ENCODE measurements around the gene PDCD6IP.
A peak's percentile ranks its signal among the peaks of the same experiment; 100 is the strongest.

The PDCD6IP gene

GRCh38 chr3:33860373-33861050 lies 62.1 kb downstream of the PDCD6IP start:
- DNase-seq (ENCODE audit: insufficient read length): no peak
- TF ChIP-seq TAF1 (IDR thresholded peaks at IDR 0.05; ENCODE audit: borderline replicate concordance, low read depth, low read length) (no peak), POLR2A (IDR thresholded peaks at IDR 0.05; ENCODE audit: low read depth, low read length) (no peak), POLR2AphosphoS5 (IDR thresholded peaks at IDR 0.05; ENCODE audit: low read depth, low read length) (no peak)
- no peak for FAIRE-seq

- TF ChIP-seq TAF1 (IDR thresholded peaks at IDR 0.05; ENCODE audit: borderline replicate concordance, low read depth, low read length) (no peak), POLR2AphosphoS5 (IDR thresholded peaks at IDR 0.05; ENCODE audit: low read depth, low read length) (no peak), POLR2A (IDR thresholded peaks at IDR 0.05; ENCODE audit: low read depth, low read length) (no peak)
- DNase-seq (ENCODE audit: insufficient read length) (no peak), FAIRE-seq (peak; percentile 62)
Measured at GRCh38 chr3:33865133-33865532, 66.7 kb downstream of the PDCD6IP start.

- no peak for DNase-seq (ENCODE audit: insufficient read length)
- FAIRE-seq: no peak
- no peak for TF ChIP-seq TAF1 (IDR thresholded peaks at IDR 0.05; ENCODE audit: borderline replicate concordance, low read depth, low read length)
- no peak for TF ChIP-seq POLR2A (IDR thresholded peaks at IDR 0.05; ENCODE audit: low read depth, low read length)
Measured at GRCh38 chr3:33868309-33868708, 69.9 kb downstream of the PDCD6IP start.

- no peak for DNase-seq (ENCODE audit: insufficient read length)
- no peak for TF ChIP-seq POLR2AphosphoS5 (IDR thresholded peaks at IDR 0.05; ENCODE audit: low read depth, low read length)
- no peak for TF ChIP-seq POLR2A (IDR thresholded peaks at IDR 0.05; ENCODE audit: low read depth, low read length)
- TF ChIP-seq TAF1 (IDR thresholded peaks at IDR 0.05; ENCODE audit: borderline replicate concordance, low read depth, low read length): no peak
- no peak for FAIRE-seq
Measured at GRCh38 chr3:33869977-33870376, 71.5 kb downstream of the PDCD6IP start.

- DNase-seq (ENCODE audit: insufficient read length): no peak
- TF ChIP-seq POLR2A (IDR thresholded peaks at IDR 0.05; ENCODE audit: low read depth, low read length): no peak
- no peak for TF ChIP-seq POLR2AphosphoS5 (IDR thresholded peaks at IDR 0.05; ENCODE audit: low read depth, low read length)
- no peak for TF ChIP-seq TAF1 (IDR thresholded peaks at IDR 0.05; ENCODE audit: borderline replicate concordance, low read depth, low read length)
- FAIRE-seq: no peak
Measured at GRCh38 chr3:33874815-33875214, 76.4 kb downstream of the PDCD6IP start.

- no peak for TF ChIP-seq TAF1 (IDR thresholded peaks at IDR 0.05; ENCODE audit: borderline replicate concordance, low read depth, low read length)
- TF ChIP-seq POLR2AphosphoS5 (IDR thresholded peaks at IDR 0.05; ENCODE audit: low read depth, low read length): no peak
- TF ChIP-seq POLR2A (IDR thresholded peaks at IDR 0.05; ENCODE audit: low read depth, low read length): no peak
- DNase-seq (ENCODE audit: insufficient read length) (no peak), FAIRE-seq (no peak)
Measured at GRCh38 chr3:33875680-33876079, 77.2 kb downstream of the PDCD6IP start.

DNA sequence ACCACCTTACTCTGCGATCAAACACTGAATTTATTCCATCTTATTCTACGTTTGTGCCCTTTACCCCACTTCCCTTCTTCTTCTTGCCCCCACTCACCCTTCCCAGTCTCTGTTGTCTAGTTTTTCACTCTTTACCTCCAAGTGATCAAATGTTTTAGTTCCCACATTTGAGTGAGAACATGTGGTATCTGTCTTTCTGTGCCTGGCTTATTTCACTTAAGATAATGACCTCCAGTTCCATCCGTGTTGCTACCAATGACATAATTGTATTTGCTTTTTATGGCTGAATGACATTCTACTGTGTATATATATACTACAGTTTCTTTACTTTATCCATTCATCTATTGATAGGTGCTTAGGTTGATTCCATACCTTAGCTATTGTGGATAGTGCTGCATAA lies 78.8 kb downstream of the PDCD6IP start:
- DNase-seq (ENCODE audit: insufficient read length): no peak
- TF ChIP-seq POLR2A (IDR thresholded peaks at IDR 0.05; ENCODE audit: low read depth, low read length) (no peak), TAF1 (IDR thresholded peaks at IDR 0.05; ENCODE audit: borderline replicate concordance, low read depth, low read length) (no peak), POLR2AphosphoS5 (IDR thresholded peaks at IDR 0.05; ENCODE audit: low read depth, low read length) (no peak)
- no peak for FAIRE-seq

DNA sequence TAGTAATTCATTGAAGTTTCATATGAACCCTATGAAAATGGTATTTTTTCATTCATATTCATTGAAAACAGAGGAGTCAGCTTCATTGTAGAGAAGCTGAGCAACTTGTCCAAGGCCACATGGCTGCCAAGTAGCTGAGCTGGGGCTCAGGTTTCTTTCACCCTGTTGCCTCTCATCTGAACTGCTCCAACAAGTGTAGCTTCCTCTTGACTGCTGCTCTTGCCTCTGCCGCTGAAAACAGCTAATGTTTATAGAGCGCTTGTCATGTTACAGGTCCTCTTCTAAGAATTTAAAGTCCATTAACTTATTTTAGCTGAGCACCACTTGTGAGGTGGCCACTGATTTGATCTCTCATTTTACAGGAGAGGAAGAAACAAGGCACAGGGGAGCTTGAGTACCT lies 81.1 kb downstream of the PDCD6IP start:
- no peak for FAIRE-seq
- DNase-seq (ENCODE audit: insufficient read length): no peak
- TF ChIP-seq POLR2A (IDR thresholded peaks at IDR 0.05; ENCODE audit: low read depth, low read length): no peak
- TF ChIP-seq POLR2AphosphoS5 (IDR thresholded peaks at IDR 0.05; ENCODE audit: low read depth, low read length): no peak
- TF ChIP-seq TAF1 (IDR thresholded peaks at IDR 0.05; ENCODE audit: borderline replicate concordance, low read depth, low read length): no peak

- TF ChIP-seq POLR2AphosphoS5 (IDR thresholded peaks at IDR 0.05; ENCODE audit: low read depth, low read length): no peak
- no peak for TF ChIP-seq TAF1 (IDR thresholded peaks at IDR 0.05; ENCODE audit: borderline replicate concordance, low read depth, low read length)
- TF ChIP-seq POLR2A (IDR thresholded peaks at IDR 0.05; ENCODE audit: low read depth, low read length): no peak
- DNase-seq (ENCODE audit: insufficient read length): no peak
- no peak for FAIRE-seq
Measured at GRCh38 chr3:33881156-33882064, 83.0 kb downstream of the PDCD6IP start.

GRCh38 chr3:33882296-33882695 lies 83.9 kb downstream of the PDCD6IP start:
- TF ChIP-seq TAF1 (IDR thresholded peaks at IDR 0.05; ENCODE audit: borderline replicate concordance, low read depth, low read length): no peak
- FAIRE-seq: no peak
- no peak for DNase-seq (ENCODE audit: insufficient read length)

DNA sequence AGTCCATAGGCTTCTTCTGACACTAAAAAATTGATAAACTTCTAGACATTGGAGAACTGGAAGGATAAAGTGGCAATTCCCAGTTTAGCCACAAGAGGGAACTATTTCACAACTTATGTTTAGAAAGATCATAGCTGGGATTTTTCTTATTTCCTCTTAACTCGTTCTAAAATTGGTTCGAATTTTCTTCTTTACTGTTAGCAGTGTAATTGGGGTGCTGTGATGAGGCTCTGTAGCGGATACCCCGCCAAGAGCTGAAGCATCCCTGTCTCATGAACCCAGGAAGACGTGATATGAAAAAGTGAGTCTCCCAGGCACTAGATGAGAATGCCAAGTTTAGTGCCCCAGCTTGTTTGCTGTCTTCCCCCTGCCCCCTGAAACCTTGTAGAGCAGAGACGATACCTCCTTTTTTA lies 85.1 kb downstream of the PDCD6IP start:
- DNase-seq (ENCODE audit: insufficient read length): no peak
- no peak for TF ChIP-seq POLR2A (IDR thresholded peaks at IDR 0.05; ENCODE audit: low read depth, low read length)
- TF ChIP-seq POLR2AphosphoS5 (IDR thresholded peaks at IDR 0.05; ENCODE audit: low read depth, low read length): no peak
- TF ChIP-seq TAF1 (IDR thresholded peaks at IDR 0.05; ENCODE audit: borderline replicate concordance, low read depth, low read length): no peak
- peak; percentile 30 for FAIRE-seq

All from GM12892 (cell line).